K562 (cell line): ENCODE data around the gene PAX5. TPM values are rescaled to one million over a fixed set of nuclear protein-coding genes. Genes with fewer than 3 reads are reported as not detected.

Experiments used
- ATAC-seq: fragments of 200-7000 bp; cut with Tn5 transposase; 3 replicates; pipeline ENCODE4 v1.9.1; 2020; ENCODE audit warnings: moderate library complexity
- BruUV-seq: library from RNA; stranded (reverse); fragments of 400-500 nt; replicated peaks from 2 replicates; lab custom pipeline; 2021; lab: Mats Ljungman, UMichigan
- CTCF ChIA-PET: fragments of 300-600 bp; formaldehyde crosslinking; extraction: SDS; loops from one replicate; lab custom pipeline; 2021; ENCODE audit warnings: low intra/inter-chr PET ratio; lab: Yijun Ruan, JAX
- POLR2A ChIA-PET: fragments of 300-600, 350-650 bp; sonication (Branson Sonifier 250); formaldehyde crosslinking; extraction: SDS; loops from one replicate; lab custom pipeline; 2021; ENCODE audit warnings: antibody characterized with exemption, inconsistent platforms; lab: Yijun Ruan, JAX
- DNase-seq, 4 experiments: peaks; one replicate each; pipeline versions ENCODE4 v3.0.0 to v3.0.0-alpha.2; 2011 to 2018; ENCODE audit warnings: low spot score in 3 of 4, mixed read lengths in 3 of 4; ENCODE audit errors: extremely low read depth in 1 of 4
- FAIRE-seq: peaks from 2 replicates; lab custom pipeline; 2011; peaks lifted over from hg19 to GRCh38; lab: Jason Lieb, UNC
- H2AFZ ChIP-seq: 2 replicates; pipeline ENCODE4 v1.6.0; 2011; ENCODE audit warnings: low read depth, low read length, control low read depth, inconsistent platforms
- H3K27ac ChIP-seq: fragments of 200-600 bp; 3 replicates; pipeline ENCODE4 v1.8.0; 2011; ENCODE audit warnings: low read depth, mild to moderate bottlenecking, control low read depth, inconsistent platforms, low read length, moderate library complexity, mixed read lengths; ENCODE audit errors: extremely low read depth
- H3K27me3 ChIP-seq, 2 experiments: fragments of 300-600 bp in 1 of 2; 2 replicates in 1 of 2; 3 replicates in 1 of 2; pipeline versions ENCODE4 v1.6.0 to v1.8.0; 2011; ENCODE audit warnings: inconsistent platforms in 2 of 2, low read length in 2 of 2, mild to moderate bottlenecking in 1 of 2, mixed read lengths in 1 of 2, moderate library complexity in 1 of 2; ENCODE audit not compliant: control insufficient read depth in 2 of 2, insufficient read depth in 2 of 2
- H3K36me3 ChIP-seq: fragments of 300-600 bp; 3 replicates; pipeline ENCODE4 v1.8.0; 2011; ENCODE audit warnings: mild to moderate bottlenecking, low read length, inconsistent platforms; ENCODE audit not compliant: control insufficient read depth, insufficient read depth
- H3K4me1 ChIP-seq, 2 experiments: fragments of 200-600 bp in 1 of 2; replicated peaks in 1 of 2; 2 replicates in 1 of 2; 3 replicates in 1 of 2; pipeline versions ENCODE4 v1.5.1 to v1.8.0; 2011; ENCODE audit warnings: inconsistent platforms in 2 of 2, low read length in 2 of 2, mild to moderate bottlenecking in 1 of 2, mixed read lengths in 1 of 2, moderate library complexity in 1 of 2; ENCODE audit not compliant: control insufficient read depth in 2 of 2, insufficient read depth in 2 of 2
- H3K4me2 ChIP-seq: 2 replicates; pipeline ENCODE4 v1.6.1; 2011; ENCODE audit warnings: low read length, control low read depth, inconsistent platforms, mixed read lengths; ENCODE audit not compliant: insufficient read depth
- H3K4me3 ChIP-seq: fragments of 200-600 bp; sonication (generic), shearing (Covaris generic); 2 replicates; pipeline ENCODE4 v1.5.1; 2016; ENCODE audit warnings: control low read depth, inconsistent platforms
- H3K79me2 ChIP-seq: fragments of 200-600 bp; 3 replicates; pipeline ENCODE4 v1.8.0; 2011; ENCODE audit warnings: low read length, inconsistent platforms; ENCODE audit not compliant: control insufficient read depth, insufficient read depth
- H3K9ac ChIP-seq, 2 experiments: 2 replicates each; pipeline versions ENCODE4 v1.6.0 to v1.6.1; 2011; ENCODE audit warnings: low read depth in 2 of 2, low read length in 2 of 2, control low read depth in 1 of 2, inconsistent platforms in 1 of 2, mild to moderate bottlenecking in 1 of 2, mixed read lengths in 1 of 2; ENCODE audit not compliant: insufficient read depth in 1 of 2
- H3K9me1 ChIP-seq: one replicate; pipeline ENCODE4 v1.6.0; 2011; ENCODE audit warnings: inconsistent platforms, mild to moderate bottlenecking, low read length, moderate library complexity; ENCODE audit not compliant: control insufficient read depth, insufficient read depth
- H3K9me3 ChIP-seq: replicated peaks from 2 replicates; pipeline ENCODE4 v1.5.1; 2011; ENCODE audit warnings: low read depth, low read length, inconsistent platforms; ENCODE audit not compliant: control insufficient read depth, insufficient read depth
- H4K20me1 ChIP-seq: replicated peaks from 2 replicates; pipeline ENCODE4 v1.6.1; 2011; ENCODE audit warnings: low read length, inconsistent platforms, mixed read lengths; ENCODE audit not compliant: control insufficient read depth, insufficient read depth
- CHCHD3 ChIP-seq: fragments of 250-450 bp; sonication (Bioruptor Pico); IDR thresholded peaks from 2 replicates; pipeline ENCODE4 v2.1.2; 2022; ENCODE audit warnings: mild to moderate bottlenecking
- MTA3 ChIP-seq: fragments of 450-650 bp; formaldehyde crosslinking; IDR thresholded peaks from 2 replicates; pipeline ENCODE4 v1.6.1; 2017; ENCODE audit warnings: mild to moderate bottlenecking, borderline replicate concordance
- ZBTB17 ChIP-seq: fragments of 450-650 bp; formaldehyde crosslinking; IDR thresholded peaks from 2 replicates; pipeline ENCODE4 v1.4.0; 2020; ENCODE audit warnings: mild to moderate bottlenecking
- ZC3H8 ChIP-seq: fragments of 450-650 bp; IDR thresholded peaks from 2 replicates; pipeline ENCODE4 v1.6.1; 2017
- ZNF507 ChIP-seq: conservative IDR thresholded peaks from 2 replicates; pipeline ENCODE4 v1.6.1; 2017; ENCODE audit warnings: missing genetic modification characterization, missing compliant biosample characterization
- WGBS: fragments of 100-300 bp; shearing (Covaris generic); methylation state at CpG from one replicate; pipeline ENCODE4 v1.1.6; 2016; ENCODE audit warnings: low coverage, mixed read lengths; ENCODE audit not compliant: insufficient coverage; ENCODE audit errors: missing lambda C conversion rate; 5-methylcytosine and 5-hydroxymethylcytosine counted together
- in situ Hi-C: fragments of 300-500 bp; cut with MboI; formaldehyde crosslinking; loops from 4 replicates; pipeline ENCODE4 v1.15.0; 2018; ENCODE audit warnings: inconsistent platforms, mixed read lengths
- intact Hi-C: fragments of 100-400 bp; cut with micrococcal nuclease; formaldehyde crosslinking; loops from 2 replicates; pipeline ENCODE4 v1.14.2; 2022
- polyA plus RNA-seq, 8 experiments: library from polyadenylated mRNA; depleted of rRNA in 4 of 8; stranded (reverse) in 5 of 8; unstranded in 3 of 8; fragments of >200 nt; fragmentation: Nextera tagmentation in 2 of 8; fragmentation: Illumina TruSeq in 1 of 8; extraction: Ambion mirVana in 2 of 8; extraction: Trizol in 1 of 8; gene quantifications; 2 replicates each; pipeline versions ENCODE4 v1.2.1 to v1.2.3, GENCODE V29; 2011 to 2014; ENCODE audit warnings: inconsistent platforms in 1 of 8, missing spikeins in 1 of 8
- total RNA-seq, 7 experiments: library from RNA; depleted of rRNA in 6 of 7; stranded (reverse); fragments of >200 nt in 6 of 7; fragmentation: Illumina TruSeq in 2 of 7; extraction: Trizol in 2 of 7; gene quantifications; 2 replicates each; pipeline versions ENCODE4 v1.2.1 to v1.2.3, GENCODE V29; 2011 to 2021; ENCODE audit warnings: low replicate concordance in 1 of 7

The PAX5 gene
- total and polyA plus RNA-seq, 9 of the 15 experiments (the other 6 are each of a cell fraction or from before 2014, with no cell fraction given): 0.03 to 0.09 TPM; not detected in 7

GRCh38 chr9:37002036-37002412, 32.0 kb downstream of the PAX5 start:
- H3K27me3 ChIP-seq: peaks cover 14 to 52% of the 10 kb centered on the region in 2 experiments; a peak in 4 of 5 replicates
- no peaks in the 10 kb centered on the region for H3K36me3 ChIP-seq
- in situ Hi-C loops: loop anchor here (5.0 kb wide), 1 partner anchor 400 kb away; no protein-coding TSS in a partner anchor
- H3K4me2 ChIP-seq: no peak overlapping the region
- ChIA-PET POLR2A (no interaction called here), CTCF (no interaction called here)
- H2AFZ ChIP-seq: no peak overlapping the region
- H3K79me2 ChIP-seq: no peaks in the 10 kb centered on the region
- intact Hi-C loops: no loop called here
- no peaks in the 10 kb centered on the region for H4K20me1 ChIP-seq
- no peak for FAIRE-seq
- H3K9me1 ChIP-seq: no peaks in the 10 kb centered on the region
- H3K9ac ChIP-seq: no peak overlapping the region
- DNase-seq: no peak
- no peak for ATAC-seq
- H3K27ac ChIP-seq: no peak overlapping the region
- no peaks in the 10 kb centered on the region; a peak in 1 of 5 replicates for H3K4me1 ChIP-seq
- H3K9me3 ChIP-seq: no peaks in the 10 kb centered on the region
- 0% methylated on average over 6 of the region's 11 CpGs for WGBS
- no TSS peak for BruUV-seq
- H3K4me3 ChIP-seq: no peak overlapping the region
- TF ChIP-seq ZNF507: no peak

- no peak for TF ChIP-seq CHCHD3 (CRISPR knock-in tag)
- no peak for TF ChIP-seq ZBTB17 (CRISPR knock-in tag)
- TF ChIP-seq ZC3H8: no peak
- TF ChIP-seq MTA3: no peak
- FAIRE-seq: no peak
- Histone ChIP-seq H3K4me2 (no peak overlapping the region), H3K9ac (no peak overlapping the region), H3K36me3 (no peaks in the 10 kb centered on the region), H2AFZ (no peak overlapping the region), H3K9me3 (no peaks in the 10 kb centered on the region), H4K20me1 (no peaks in the 10 kb centered on the region), H3K4me1 (no peaks in the 10 kb centered on the region; a peak in 1 of 5 replicates), H3K27ac (no peak overlapping the region), H3K79me2 (no peaks in the 10 kb centered on the region), H3K9me1 (no peaks in the 10 kb centered on the region), H3K4me3 (no peak overlapping the region), H3K27me3 (peaks cover 9 to 52% of the 10 kb centered on the region in 2 experiments; a peak in 4 of 5 replicates)
- in situ Hi-C loops: loop anchor here (5.0 kb wide), 1 partner anchor 401 kb away; no protein-coding TSS in a partner anchor
- CTCF ChIA-PET: no interaction called here
- no TSS peak for BruUV-seq
- ATAC-seq: no peak; the same call in 2 of the 3 replicates
- POLR2A ChIA-PET: no interaction called here
- WGBS: 0% methylated on average over 8 of the region's 9 CpGs
- intact Hi-C loops: no loop called here
- DNase-seq: no peak
These were observed 32.6 kb downstream of the PAX5 start for GRCh38 chr9:37001459-37001858.
